Pericardium fibroblast (primary cell): ENCODE results near the gene MAD2L1BP. TPM values are rescaled to one million over a fixed set of nuclear protein-coding genes. Genes with fewer than 3 reads are reported as not detected.

Source experiments
- total RNA-seq: library from RNA; depleted of rRNA; stranded (reverse); fragments of >200 nt; gene quantifications from 2 replicates; pipeline ENCODE4 v1.2.3, GENCODE V29; 2015

The MAD2L1BP gene, protein sequence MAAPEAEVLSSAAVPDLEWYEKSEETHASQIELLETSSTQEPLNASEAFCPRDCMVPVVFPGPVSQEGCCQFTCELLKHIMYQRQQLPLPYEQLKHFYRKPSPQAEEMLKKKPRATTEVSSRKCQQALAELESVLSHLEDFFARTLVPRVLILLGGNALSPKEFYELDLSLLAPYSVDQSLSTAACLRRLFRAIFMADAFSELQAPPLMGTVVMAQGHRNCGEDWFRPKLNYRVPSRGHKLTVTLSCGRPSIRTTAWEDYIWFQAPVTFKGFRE
- 25.4 and 29.5 TPM in 2 replicates for total RNA-seq

DNA sequence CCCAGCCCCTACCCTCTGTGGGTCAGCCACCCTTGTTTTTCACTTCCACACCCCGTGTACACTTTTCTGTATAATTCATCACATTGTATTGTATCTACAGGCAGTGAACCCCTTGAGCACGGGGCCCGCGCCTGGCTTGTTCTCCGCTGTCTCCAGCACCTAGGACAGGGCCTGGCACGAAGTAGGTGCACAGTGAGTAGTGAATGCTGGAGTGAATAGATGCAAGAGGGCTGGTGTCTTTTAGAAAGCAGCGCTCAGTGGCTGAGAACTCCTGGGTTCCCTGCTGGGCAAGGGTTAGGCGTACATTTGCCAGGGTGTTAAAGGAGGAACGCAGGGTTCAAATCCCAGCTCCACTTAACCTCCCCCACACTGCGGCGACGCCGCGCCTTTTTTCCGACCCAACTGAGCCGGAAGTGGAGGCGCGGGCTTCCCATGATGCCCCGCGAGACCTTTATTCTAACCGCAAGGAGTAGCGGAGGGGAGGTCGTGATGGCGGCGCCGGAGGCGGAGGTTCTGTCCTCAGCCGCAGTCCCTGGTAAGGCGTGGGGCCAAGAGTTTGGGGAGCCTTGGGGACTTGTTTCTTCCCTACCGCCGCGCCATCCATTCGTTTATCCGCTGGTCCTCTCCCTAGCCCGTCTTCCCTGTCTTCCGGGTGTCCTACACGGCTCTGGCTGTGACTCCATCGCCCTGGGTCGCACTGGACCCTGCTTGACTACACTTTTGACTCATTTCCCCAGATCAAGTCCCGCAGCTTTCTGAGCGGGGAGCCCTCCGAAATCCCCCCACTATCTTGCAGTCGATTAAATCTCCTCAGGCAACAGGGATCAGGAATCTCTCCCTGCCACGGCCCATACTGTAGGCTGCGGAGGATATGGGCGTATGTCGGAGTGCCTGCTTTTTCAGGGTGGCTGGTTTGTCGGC, at the start of gene MAD2L1BP:
Gene MAD2L1BP (plus strand): TSS at position 454 of the 921 bp plus-strand sequence. CDS start 36 bp downstream, at position 490.

GRCh38 chr6:43629104-43629504, 6.5 kb upstream of the MAD2L1BP start, which contains the start of gene GTPBP2:
TSS of gene GTPBP2 (minus strand) at chr6:43629264. CDS start at chr6:43629162, 102 bp downstream.

GRCh38 chr6:43644940-43645612, 9.4 kb downstream of the MAD2L1BP start, which contains the start of gene RSPH9:
TSS of gene RSPH9 (plus strand) at chr6:43645036. CDS start at chr6:43645099, 63 bp downstream.

DNA sequence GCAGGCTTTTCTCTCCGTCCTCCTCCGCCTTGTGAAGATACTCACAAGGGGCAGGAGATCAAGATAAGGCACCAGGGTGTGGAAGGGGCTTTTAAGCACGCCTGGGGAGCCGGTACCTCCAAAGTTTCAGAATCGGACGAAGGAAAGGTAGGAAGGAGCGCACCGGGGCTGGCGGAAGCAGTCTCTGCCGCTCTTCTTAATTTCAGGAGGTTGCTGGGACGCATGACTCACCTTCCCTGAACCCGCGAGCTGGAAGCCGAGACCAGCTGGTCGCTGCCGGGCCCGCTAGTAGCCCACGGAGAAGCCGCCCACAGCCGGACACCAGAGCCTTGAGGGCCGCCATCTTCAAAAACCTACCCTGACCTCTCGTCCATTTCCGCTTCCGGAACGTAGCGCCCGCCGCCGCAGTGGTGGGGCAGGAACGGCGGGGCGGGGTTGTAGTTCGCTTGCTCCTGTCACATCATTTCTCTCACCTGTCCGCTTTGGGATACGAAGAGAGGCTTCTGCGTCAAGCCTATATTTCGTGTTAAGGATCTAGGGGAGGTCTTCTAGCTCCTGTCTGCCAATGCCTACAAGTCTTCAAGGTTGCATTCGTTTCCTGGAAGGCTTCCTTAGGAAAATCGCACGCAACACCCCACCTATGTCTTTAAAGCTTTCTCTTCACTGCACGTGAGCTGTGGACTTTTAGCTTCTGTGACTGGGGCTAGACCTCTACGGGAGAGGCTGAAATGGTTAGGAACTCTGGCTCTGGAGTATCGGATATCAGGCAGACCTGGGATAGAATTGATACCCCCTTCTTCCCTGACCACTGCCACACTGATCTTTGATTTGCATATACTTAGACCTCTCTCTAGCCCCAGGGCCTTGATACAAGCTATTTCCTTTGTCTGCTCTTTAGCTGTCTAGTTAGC, 52.1 kb downstream of the MAD2L1BP start, which contains the start of gene MRPS18A:
Gene MRPS18A (minus strand): TSS at position 355 of the 911 bp plus-strand sequence. CDS start 12 bp downstream, at position 343.

Other genes starting within 250 kb of the MAD2L1BP start
- gene ABCC10, start 208.3 kb upstream of the MAD2L1BP start, total RNA-seq: 17.2 and 17.5 TPM in 2 replicates
- gene DLK2, start 180.3 kb upstream of the MAD2L1BP start, total RNA-seq: 0.23 and 5.8 TPM in 2 replicates
- 16.1 and 21.8 TPM in 2 replicates for gene TJAP1, start 158.3 kb upstream of the MAD2L1BP start, total RNA-seq
- gene LRRC73, start 125.5 kb upstream of the MAD2L1BP start, total RNA-seq: 0.35 and 1.5 TPM in 2 replicates
- gene YIPF3, start 118.9 kb upstream of the MAD2L1BP start, total RNA-seq: 119 and 131 TPM in 2 replicates
- 18.2 and 19.7 TPM in 2 replicates for gene POLR1C, start 118.8 kb upstream of the MAD2L1BP start, total RNA-seq
- gene XPO5, start 59.8 kb upstream of the MAD2L1BP start, total RNA-seq: 13.3 and 54.6 TPM in 2 replicates
- gene POLH, start 59.7 kb upstream of the MAD2L1BP start, total RNA-seq: 11.3 and 29.1 TPM in 2 replicates
- 35.7 and 53.8 TPM in 2 replicates for gene GTPBP2, start 6.6 kb upstream of the MAD2L1BP start, total RNA-seq
- 0.47 and 1.2 TPM in 2 replicates for gene RSPH9, start 9.2 kb downstream of the MAD2L1BP start, total RNA-seq
- 30.8 and 47.1 TPM in 2 replicates for gene MRPS18A, start 52.0 kb downstream of the MAD2L1BP start, total RNA-seq
- 134 and 143 TPM in 2 replicates for gene VEGFA, start 134.4 kb downstream of the MAD2L1BP start, total RNA-seq